T1000 (cell line): ENCODE results near the gene SCNN1B.

Source experiments
- DNase-seq: peaks from one replicate; lab custom pipeline; 2025; ENCODE audit warnings: mixed read lengths; lab: John Stamatoyannopoulos, UW

The SCNN1B gene

GRCh38 chr16:23321206-23321875 is 19.2 kb downstream of the SCNN1B start:
- DNase-seq: no peak

- no peak for DNase-seq
Measured at GRCh38 chr16:23323224-23324030, 21.3 kb downstream of the SCNN1B start.

GRCh38 chr16:23324727-23325126 is 22.6 kb downstream of the SCNN1B start:
- no peak for DNase-seq

GRCh38 chr16:23327836-23328235 is 25.7 kb downstream of the SCNN1B start:
- DNase-seq: no peak

- DNase-seq: no peak
Measured at GRCh38 chr16:23330161-23330560, 28.1 kb downstream of the SCNN1B start.

GRCh38 chr16:23330583-23331249 is 28.6 kb downstream of the SCNN1B start:
- DNase-seq: no peak

GRCh38 chr16:23333034-23333579 is 31.0 kb downstream of the SCNN1B start:
- no peak for DNase-seq

- DNase-seq: no peak
Measured at GRCh38 chr16:23333831-23334456, 31.8 kb downstream of the SCNN1B start.

GRCh38 chr16:23334457-23334853 is 32.4 kb downstream of the SCNN1B start:
- no peak for DNase-seq

- no peak for DNase-seq
Measured at GRCh38 chr16:23334950-23335349, 32.8 kb downstream of the SCNN1B start.

GRCh38 chr16:23337836-23338550 is 35.9 kb downstream of the SCNN1B start:
- no peak for DNase-seq

- no peak for DNase-seq
Measured at GRCh38 chr16:23339787-23340186, 37.7 kb downstream of the SCNN1B start.

GRCh38 chr16:23342083-23342640 is 40.1 kb downstream of the SCNN1B start:
- DNase-seq: no peak

GRCh38 chr16:23343643-23344612 is 41.8 kb downstream of the SCNN1B start:
- DNase-seq: no peak

- DNase-seq: no peak
Measured at GRCh38 chr16:23345237-23345636, 43.1 kb downstream of the SCNN1B start.

GRCh38 chr16:23348579-23349469 is 46.7 kb downstream of the SCNN1B start:
- no peak for DNase-seq

GRCh38 chr16:23351360-23351759 is 49.3 kb downstream of the SCNN1B start:
- DNase-seq: no peak

GRCh38 chr16:23353440-23353839 is 51.3 kb downstream of the SCNN1B start:
- no peak for DNase-seq

- DNase-seq: no peak
Measured at GRCh38 chr16:23354246-23354645, 52.1 kb downstream of the SCNN1B start.
